ENCODE measurements around the gene FIP1L1. TPM values are rescaled to one million over a fixed set of nuclear protein-coding genes. Genes with fewer than 3 reads are reported as not detected.
"Not testable (repeated sequence)": the region's sequence is repeated elsewhere in the genome, so short reads cannot be mapped to it uniquely, and the experiment has no call there.

The FIP1L1 gene
- total RNA-seq, 2 donors from 2014 or later: 32.7 to 32.8 TPM

DNA sequence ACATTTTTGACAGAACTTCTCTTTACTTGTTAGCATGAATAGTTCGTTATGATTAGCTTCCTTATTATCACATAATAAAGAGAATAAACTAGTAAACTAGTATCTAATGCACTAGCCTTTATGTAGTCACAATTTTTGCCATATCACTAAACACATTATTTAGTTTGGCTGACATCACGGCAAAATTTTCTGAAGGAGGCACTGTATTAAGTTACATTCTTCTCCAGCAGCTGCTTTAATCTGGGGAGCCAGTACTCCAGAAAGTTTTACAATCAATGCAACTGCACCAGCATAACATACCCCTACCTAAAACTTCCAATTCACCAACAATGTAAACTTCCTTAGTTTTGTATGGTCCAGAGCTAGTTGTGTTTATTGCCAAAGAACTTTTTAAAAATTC is 87.8 kb downstream of the FIP1L1 start:
- Histone ChIP-seq H3K4me1 (peaks cover 0 to 3% of the 10 kb centered on the region in 2 donors), H3K27me3 (no peaks in the 10 kb centered on the region), H3K27ac (no peak overlapping the region), H3K4me3 (no peak overlapping the region), H3K9me3 (peaks cover 0 to 10% of the 10 kb centered on the region in 2 donors), H3K36me3 (peaks cover 7% of the 10 kb centered on the region)
- TF ChIP-seq, protein P1, sequence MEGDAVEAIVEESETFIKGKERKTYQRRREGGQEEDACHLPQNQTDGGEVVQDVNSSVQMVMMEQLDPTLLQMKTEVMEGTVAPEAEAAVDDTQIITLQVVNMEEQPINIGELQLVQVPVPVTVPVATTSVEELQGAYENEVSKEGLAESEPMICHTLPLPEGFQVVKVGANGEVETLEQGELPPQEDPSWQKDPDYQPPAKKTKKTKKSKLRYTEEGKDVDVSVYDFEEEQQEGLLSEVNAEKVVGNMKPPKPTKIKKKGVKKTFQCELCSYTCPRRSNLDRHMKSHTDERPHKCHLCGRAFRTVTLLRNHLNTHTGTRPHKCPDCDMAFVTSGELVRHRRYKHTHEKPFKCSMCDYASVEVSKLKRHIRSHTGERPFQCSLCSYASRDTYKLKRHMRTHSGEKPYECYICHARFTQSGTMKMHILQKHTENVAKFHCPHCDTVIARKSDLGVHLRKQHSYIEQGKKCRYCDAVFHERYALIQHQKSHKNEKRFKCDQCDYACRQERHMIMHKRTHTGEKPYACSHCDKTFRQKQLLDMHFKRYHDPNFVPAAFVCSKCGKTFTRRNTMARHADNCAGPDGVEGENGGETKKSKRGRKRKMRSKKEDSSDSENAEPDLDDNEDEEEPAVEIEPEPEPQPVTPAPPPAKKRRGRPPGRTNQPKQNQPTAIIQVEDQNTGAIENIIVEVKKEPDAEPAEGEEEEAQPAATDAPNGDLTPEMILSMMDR (IDR thresholded peaks at IDR 0.05): no peak
- DNase-seq (ENCODE audit: low spot score): no peak

DNA sequence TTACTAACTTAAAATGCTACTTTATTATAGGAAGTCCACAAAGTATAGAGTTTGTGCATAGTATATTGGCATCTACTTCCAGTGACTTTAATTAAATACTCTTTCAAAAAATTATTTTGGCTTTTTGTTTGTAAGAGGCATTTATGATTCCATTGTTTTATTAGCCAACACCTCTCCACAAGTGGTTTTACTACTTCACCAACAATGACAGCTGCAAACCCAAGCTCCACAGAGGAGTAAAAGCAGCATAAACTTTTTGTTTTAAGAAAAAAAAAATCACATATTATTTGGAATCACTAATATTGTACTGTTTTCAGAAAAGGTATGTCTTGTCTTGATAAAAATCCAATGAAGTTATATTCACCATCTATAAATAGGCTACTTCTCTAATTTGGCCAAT is 88.5 kb downstream of the FIP1L1 start:
- TF ChIP-seq, protein P1 (IDR thresholded peaks at IDR 0.05): no peak
- peaks cover 0 to 3% of the 10 kb centered on the region in 2 donors for H3K4me1 ChIP-seq
- peaks cover 4% of the 10 kb centered on the region for H3K36me3 ChIP-seq

DNA sequence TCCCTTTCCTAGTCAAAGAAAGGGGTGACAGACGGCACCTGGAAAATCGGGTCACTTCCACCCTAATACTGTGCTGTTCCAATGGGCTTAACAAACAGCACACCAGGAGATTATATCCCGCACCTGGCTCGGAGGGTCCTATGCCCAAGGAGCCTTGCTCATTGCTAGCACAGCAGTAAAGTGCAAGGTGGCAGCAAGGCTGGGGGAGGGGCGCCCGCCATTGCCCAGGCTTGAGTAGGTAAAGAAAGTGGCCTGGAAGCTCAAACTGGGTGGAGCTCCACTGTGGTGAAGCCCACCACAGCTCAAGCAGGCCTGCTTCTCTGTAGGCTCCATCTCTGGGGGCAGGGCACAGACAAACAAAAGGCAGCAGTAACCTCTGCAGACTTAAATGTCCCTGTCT is 89.1 kb downstream of the FIP1L1 start:
- DNase-seq (ENCODE audit: low spot score); H3K4me3 ChIP-seq; H3K36me3 ChIP-seq; H3K4me1 ChIP-seq; H3K27ac ChIP-seq; H3K27me3 ChIP-seq: not testable (repeated sequence)
- peaks cover 0 to 10% of the 10 kb centered on the region in 2 donors for H3K9me3 ChIP-seq

More for the DNA sequence above, 88.5 kb downstream of the FIP1L1 start:
- DNase-seq (ENCODE audit: low spot score): no peak
- no peak overlapping the region for H3K27ac ChIP-seq
- H3K27me3 ChIP-seq: no peaks in the 10 kb centered on the region
- H3K4me3 ChIP-seq: no peak overlapping the region
- H3K9me3 ChIP-seq: peaks cover 0 to 10% of the 10 kb centered on the region in 2 donors

DNA sequence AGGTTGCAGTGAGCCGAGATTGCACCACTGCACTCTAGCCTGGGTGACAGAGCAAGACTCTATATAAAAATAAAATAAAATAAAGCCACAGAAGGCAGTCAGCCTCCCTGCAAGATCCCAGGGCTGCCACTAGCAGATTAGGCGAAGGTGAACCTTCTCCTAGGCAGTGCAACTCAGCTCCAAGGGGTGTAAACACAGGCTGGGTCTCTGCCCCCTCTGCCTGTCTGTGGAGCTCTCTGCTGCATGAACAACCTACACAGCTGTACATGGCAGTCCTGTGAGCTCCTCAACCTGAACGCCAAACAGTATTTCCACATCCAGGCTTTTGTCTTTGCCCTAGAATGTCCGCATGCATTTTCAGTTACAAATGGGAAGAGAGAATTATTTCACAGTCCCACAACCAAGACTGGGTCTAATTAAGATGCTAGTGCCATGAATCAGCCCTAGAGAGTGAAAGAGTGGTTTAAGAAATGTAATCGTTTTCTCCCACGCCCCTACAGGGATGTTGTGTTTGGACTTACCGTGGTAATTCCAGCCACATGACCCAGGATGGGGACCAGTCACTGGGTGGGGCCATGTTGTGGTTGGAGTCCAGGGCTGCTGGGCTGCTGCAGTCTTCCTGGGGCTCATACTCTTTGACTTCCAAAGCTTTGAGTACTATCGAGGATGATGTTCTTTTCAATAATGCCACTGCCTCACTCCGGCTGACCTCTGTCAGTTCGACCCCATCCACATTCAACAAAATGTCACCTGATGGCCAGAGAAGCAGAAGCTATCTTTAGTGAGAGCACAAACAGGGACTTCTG is 99.0 kb downstream of the FIP1L1 start:
- no peak for DNase-seq (ENCODE audit: low spot score)
- peak overlapping the region in 1 of 2 donors; percentile 35 for H3K27ac ChIP-seq
- no peaks in the 10 kb centered on the region for H3K27me3 ChIP-seq
- no peaks in the 10 kb centered on the region for H3K36me3 ChIP-seq
- H3K9me3 ChIP-seq: no peaks in the 10 kb centered on the region
- H3K4me3 ChIP-seq: no peak overlapping the region
- no peaks in the 10 kb centered on the region for H3K4me1 ChIP-seq
- TF ChIP-seq, protein P1 (IDR thresholded peaks at IDR 0.05): no peak

DNA sequence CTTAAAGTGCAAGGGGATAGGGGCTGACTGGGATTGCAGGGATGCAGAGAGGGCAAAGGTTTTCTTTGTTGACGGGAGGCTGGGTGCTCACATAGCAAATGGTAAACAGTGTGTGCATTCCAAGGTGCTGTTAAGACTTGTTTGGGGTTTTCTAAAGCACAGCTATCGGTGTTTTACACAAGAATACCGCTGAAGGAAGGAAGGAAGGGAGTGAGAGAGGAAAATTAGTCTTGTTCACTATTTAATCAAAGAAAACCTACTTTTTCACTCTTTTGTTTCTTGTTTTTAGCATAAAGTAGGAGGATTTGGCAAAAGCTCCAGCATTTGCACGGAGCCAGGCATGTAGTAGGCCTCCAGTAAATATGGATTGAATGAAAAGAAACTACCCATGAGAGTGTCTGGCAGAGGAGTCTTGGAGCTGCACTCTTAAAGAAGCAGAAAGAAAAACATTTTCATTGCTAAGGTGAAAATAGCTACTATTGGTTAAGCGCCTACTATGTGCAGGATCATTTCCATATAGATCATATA is 99.7 kb downstream of the FIP1L1 start:
- no peak overlapping the region for H3K27ac ChIP-seq

DNA sequence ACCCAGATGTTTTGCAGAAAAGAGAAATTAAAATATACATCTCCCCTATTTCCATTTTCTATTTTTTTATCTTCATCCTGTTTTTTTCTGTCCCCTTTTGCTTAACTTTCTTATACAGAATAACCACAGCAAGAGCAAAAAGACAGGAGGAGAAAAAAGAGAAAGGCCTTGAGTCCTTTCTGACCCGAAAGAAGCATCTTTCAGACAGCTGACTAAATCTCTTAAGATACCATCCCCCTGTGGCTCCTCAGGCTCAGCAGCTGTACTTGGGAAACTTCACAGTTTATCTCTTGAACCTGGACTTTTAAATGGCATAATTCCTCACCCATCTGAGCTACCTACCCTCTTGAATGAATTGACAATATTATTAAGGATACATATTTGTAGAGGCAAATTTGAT is 100.2 kb downstream of the FIP1L1 start:
- TF ChIP-seq, protein P1 (IDR thresholded peaks at IDR 0.05): no peak
- DNase-seq (ENCODE audit: low spot score): no peak
- H3K36me3 ChIP-seq: no peaks in the 10 kb centered on the region

More for the DNA sequence above, 99.7 kb downstream of the FIP1L1 start:
- DNase-seq (ENCODE audit: low spot score): no peak
- TF ChIP-seq, protein P1 (IDR thresholded peaks at IDR 0.05): no peak
- Histone ChIP-seq H3K27me3 (no peaks in the 10 kb centered on the region), H3K9me3 (no peaks in the 10 kb centered on the region), H3K4me3 (no peak overlapping the region), H3K4me1 (no peaks in the 10 kb centered on the region), H3K36me3 (no peaks in the 10 kb centered on the region)

More for the DNA sequence above, 100.2 kb downstream of the FIP1L1 start:
- H3K9me3 ChIP-seq: no peaks in the 10 kb centered on the region
- no peak overlapping the region for H3K4me3 ChIP-seq
- H3K27ac ChIP-seq: no peak overlapping the region
- no peaks in the 10 kb centered on the region for H3K4me1 ChIP-seq
- H3K27me3 ChIP-seq: no peaks in the 10 kb centered on the region
